Measurements from ENCODE around the gene TTYH2.

TTYH2 gene

GRCh38 chr17:74205274-74205673, 8.1 kb upstream of the TTYH2 start:
- no peaks in the 10 kb centered on the region for H3K27me3 ChIP-seq (ENCODE audit: low read length)
- peaks cover 42% of the 10 kb centered on the region for H3K79me2 ChIP-seq (ENCODE audit: insufficient read depth, low read length)
- H3K9me3 ChIP-seq (ENCODE audit: insufficient read depth, low read length), result no peaks in the 10 kb centered on the region
- H4K20me1 ChIP-seq (ENCODE audit: low read depth, low read length), result peaks cover 25% of the 10 kb centered on the region; the same call in 1 of the 2 replicates
- H3K4me2 ChIP-seq (ENCODE audit: low read depth, low read length, poor library complexity, severe bottlenecking), result peak overlapping the region; percentile 83
- TF ChIP-seq, protein P1, sequence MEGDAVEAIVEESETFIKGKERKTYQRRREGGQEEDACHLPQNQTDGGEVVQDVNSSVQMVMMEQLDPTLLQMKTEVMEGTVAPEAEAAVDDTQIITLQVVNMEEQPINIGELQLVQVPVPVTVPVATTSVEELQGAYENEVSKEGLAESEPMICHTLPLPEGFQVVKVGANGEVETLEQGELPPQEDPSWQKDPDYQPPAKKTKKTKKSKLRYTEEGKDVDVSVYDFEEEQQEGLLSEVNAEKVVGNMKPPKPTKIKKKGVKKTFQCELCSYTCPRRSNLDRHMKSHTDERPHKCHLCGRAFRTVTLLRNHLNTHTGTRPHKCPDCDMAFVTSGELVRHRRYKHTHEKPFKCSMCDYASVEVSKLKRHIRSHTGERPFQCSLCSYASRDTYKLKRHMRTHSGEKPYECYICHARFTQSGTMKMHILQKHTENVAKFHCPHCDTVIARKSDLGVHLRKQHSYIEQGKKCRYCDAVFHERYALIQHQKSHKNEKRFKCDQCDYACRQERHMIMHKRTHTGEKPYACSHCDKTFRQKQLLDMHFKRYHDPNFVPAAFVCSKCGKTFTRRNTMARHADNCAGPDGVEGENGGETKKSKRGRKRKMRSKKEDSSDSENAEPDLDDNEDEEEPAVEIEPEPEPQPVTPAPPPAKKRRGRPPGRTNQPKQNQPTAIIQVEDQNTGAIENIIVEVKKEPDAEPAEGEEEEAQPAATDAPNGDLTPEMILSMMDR (IDR thresholded peaks at IDR 0.05; ENCODE audit: insufficient read depth, low read length, poor library complexity, severe bottlenecking), result no peak
- TF ChIP-seq EZH2phosphoT487 (conservative IDR thresholded peaks at IDR 0.05; ENCODE audit: low read length), result no peak
- no peaks in the 10 kb centered on the region for H3K9me2 ChIP-seq (replicated peaks; ENCODE audit: insufficient read depth, low read length)
- H3K4me3 ChIP-seq (ENCODE audit: insufficient read depth, low read length, poor library complexity, severe bottlenecking), result peak overlapping the region; percentile 95
- 0 out of 2 replicates have a peak overlapping the region, but pooled peaks have one; percentile 12 for H3K9ac ChIP-seq (ENCODE audit: low read length)
- H2AFZ ChIP-seq (ENCODE audit: low read depth, low read length, severe bottlenecking), result no peak overlapping the region
- H3F3A ChIP-seq (ENCODE audit: insufficient read depth), result peaks cover 28% of the 10 kb centered on the region; the same call in 1 of the 2 replicates
- H3K27ac ChIP-seq (ENCODE audit: low read depth, low read length), result no peak overlapping the region
- H3K36me3 ChIP-seq (ENCODE audit: low read length), result peaks cover 21% of the 10 kb centered on the region

DNA sequence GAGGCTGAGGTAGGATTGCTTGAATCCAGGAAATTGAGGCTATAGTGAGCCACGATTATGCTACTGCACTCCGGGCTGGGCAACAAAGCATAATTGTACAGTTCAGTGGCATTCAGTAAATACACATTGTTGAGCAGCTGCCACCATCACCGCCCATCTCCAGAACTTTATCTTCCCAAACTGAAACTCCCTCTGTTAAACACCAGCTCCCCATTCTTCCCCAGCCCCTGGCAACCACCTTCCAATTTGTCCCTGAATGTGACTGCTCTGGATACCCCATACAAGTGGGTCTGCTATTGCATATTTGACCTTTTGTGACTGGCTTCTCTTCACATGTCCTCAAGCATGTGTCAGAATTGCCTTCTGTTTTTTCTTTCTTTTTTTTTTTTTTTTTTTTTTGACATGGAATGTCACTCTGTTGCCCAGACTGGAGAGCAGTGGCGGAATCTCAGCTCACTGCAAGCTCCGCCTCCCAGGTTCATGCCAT, 7.0 kb upstream of the TTYH2 start:
- Histone ChIP-seq H3K9me2 (replicated peaks; ENCODE audit: insufficient read depth, low read length) (no peaks in the 10 kb centered on the region), H2AFZ (ENCODE audit: low read depth, low read length, severe bottlenecking) (no peak overlapping the region), H3K4me2 (ENCODE audit: low read depth, low read length, poor library complexity, severe bottlenecking) (no peak overlapping the region), H3K27ac (ENCODE audit: low read depth, low read length) (no peak overlapping the region), H3K27me3 (ENCODE audit: low read length) (no peaks in the 10 kb centered on the region), H3K9me3 (ENCODE audit: insufficient read depth, low read length) (no peaks in the 10 kb centered on the region), H3K36me3 (ENCODE audit: low read length) (peaks cover 21% of the 10 kb centered on the region), H4K20me1 (ENCODE audit: low read depth, low read length) (peaks cover 32% of the 10 kb centered on the region; the same call in 1 of the 2 replicates), H3K4me3 (ENCODE audit: insufficient read depth, low read length, poor library complexity, severe bottlenecking) (no peak overlapping the region), H3F3A (ENCODE audit: insufficient read depth) (peaks cover 36% of the 10 kb centered on the region; the same call in 1 of the 2 replicates), H3K9ac (ENCODE audit: low read length) (no peak overlapping the region), H3K79me2 (ENCODE audit: insufficient read depth, low read length) (peaks cover 42% of the 10 kb centered on the region)
- TF ChIP-seq EZH2phosphoT487 (conservative IDR thresholded peaks at IDR 0.05; ENCODE audit: low read length), result no peak
- TF ChIP-seq, protein P1 (IDR thresholded peaks at IDR 0.05; ENCODE audit: insufficient read depth, low read length, poor library complexity, severe bottlenecking), result no peak

DNA sequence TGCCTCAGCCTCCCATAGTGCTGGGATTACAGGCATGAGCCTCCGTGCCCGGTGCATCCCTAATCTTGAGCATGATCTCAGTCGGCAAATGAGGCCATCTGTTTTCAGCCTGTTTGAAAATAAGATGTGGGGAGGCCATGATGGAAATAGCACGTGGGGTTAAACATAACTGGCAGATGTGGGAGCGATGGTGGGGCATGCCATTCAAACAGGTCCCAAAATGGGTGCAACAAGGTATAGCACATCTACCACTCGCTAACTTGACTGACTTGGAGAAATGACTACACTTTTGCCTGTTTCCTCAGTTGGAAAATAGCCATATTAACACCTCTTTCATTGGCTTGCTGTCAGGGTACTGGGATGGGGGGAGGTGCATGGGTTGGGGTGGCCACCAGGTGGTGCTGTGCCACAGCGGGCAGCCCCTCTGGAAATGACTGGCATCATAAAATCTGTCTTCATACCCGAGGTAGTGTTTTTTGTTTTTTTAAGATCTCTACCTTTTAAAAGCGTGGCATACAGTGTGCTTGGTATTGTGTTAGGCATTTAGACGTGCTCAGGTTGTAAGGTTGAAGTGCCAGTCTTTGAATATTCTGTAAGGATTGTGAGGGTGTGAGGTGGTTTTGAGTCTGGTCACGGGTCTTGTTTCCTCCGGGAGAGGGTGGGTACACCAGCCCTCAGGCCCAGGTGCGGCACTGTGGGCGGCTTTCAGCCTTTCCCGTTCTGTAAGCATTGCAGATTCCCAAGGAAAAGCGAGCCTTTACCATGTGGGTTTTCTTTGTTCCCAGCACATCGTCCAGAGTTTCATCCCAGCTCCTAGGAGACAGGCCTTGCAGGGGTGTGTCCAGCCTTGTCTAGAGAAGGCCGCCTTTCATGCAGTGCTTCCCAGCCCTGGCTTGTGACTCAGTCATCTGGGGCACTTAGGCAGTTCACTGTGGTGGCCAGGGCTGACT, 2.9 kb upstream of the TTYH2 start:
- H3K9me3 ChIP-seq (ENCODE audit: insufficient read depth, low read length), result no peaks in the 10 kb centered on the region
- H3K79me2 ChIP-seq (ENCODE audit: insufficient read depth, low read length), result peaks cover 22% of the 10 kb centered on the region
- H3K9ac ChIP-seq (ENCODE audit: low read length), result no peak overlapping the region
- H3K4me2 ChIP-seq (ENCODE audit: low read depth, low read length, poor library complexity, severe bottlenecking), result no peak overlapping the region
- TF ChIP-seq, protein P1 (IDR thresholded peaks at IDR 0.05; ENCODE audit: insufficient read depth, low read length, poor library complexity, severe bottlenecking), result peak; percentile 96
- TF ChIP-seq EZH2phosphoT487 (conservative IDR thresholded peaks at IDR 0.05; ENCODE audit: low read length), result no peak
- peaks cover 34% of the 10 kb centered on the region for H3F3A ChIP-seq (ENCODE audit: insufficient read depth)
- H3K4me3 ChIP-seq (ENCODE audit: insufficient read depth, low read length, poor library complexity, severe bottlenecking), result no peak overlapping the region
- H3K27me3 ChIP-seq (ENCODE audit: low read length), result no peaks in the 10 kb centered on the region
- H3K36me3 ChIP-seq (ENCODE audit: low read length), result peaks cover 7% of the 10 kb centered on the region
- no peak overlapping the region for H3K27ac ChIP-seq (ENCODE audit: low read depth, low read length)
- no peak overlapping the region for H2AFZ ChIP-seq (ENCODE audit: low read depth, low read length, severe bottlenecking)
- peaks cover 24% of the 10 kb centered on the region; the same call in 1 of the 2 replicates for H4K20me1 ChIP-seq (ENCODE audit: low read depth, low read length)
- no peaks in the 10 kb centered on the region for H3K9me2 ChIP-seq (replicated peaks; ENCODE audit: insufficient read depth, low read length)
